Spleen (tissue), 7 donors: ENCODE data around the gene PBRM1.

Experiments
- CTCF ChIP-seq, 11 experiments: fragments of 200-600 bp in 7 of 11; fragments of 450-650 bp in 4 of 11; sonication (generic) in 4 of 11; IDR thresholded peaks in 8 of 11; conservative IDR thresholded peaks in 3 of 11; 1 replicate in 7 of 11; 2 replicates in 4 of 11; pipeline versions ENCODE4 v1.4.0 to v1.8.0; 2016 to 2021; ENCODE audit warnings: antibody characterized with exemption in 11 of 11, inconsistent platforms in 4 of 11, mild to moderate bottlenecking in 1 of 11
- POLR2A ChIP-seq, 3 donors: fragments of 450-650 bp; IDR thresholded peaks; one replicate each; pipeline ENCODE4 v1.5.1; 2017; ENCODE audit warnings: antibody characterized with exemption in 3 of 3, mild to moderate bottlenecking in 1 of 3
- POLR2AphosphoS5 ChIP-seq, 3 donors: sonication (generic); formaldehyde crosslinking; IDR thresholded peaks; one replicate each; pipeline ENCODE4 v1.5.1; 2017; ENCODE audit warnings: antibody characterized with exemption in 3 of 3
- donor health status: DM: no; HTN: no; CAD: no; lungs with moderate emphysema.
- donor health status: DM: no; HTN: no; CAD: no.
- donor health status: DM: no; HTN: no; CAD: no.

- TF ChIP-seq CTCF (IDR thresholded peaks at IDR 0.05 in 8 of 11, conservative IDR thresholded peaks at IDR 0.05 in 3 of 11) (no peak), POLR2A (IDR thresholded peaks at IDR 0.05) (no peak), POLR2AphosphoS5 (IDR thresholded peaks at IDR 0.05) (peak in 1 of 3 donors; percentile 22)
Measured at GRCh38 chr3:52519445-52520140, 166.1 kb downstream of the PBRM1 start.
